Lower leg skin (tissue), 4 donors: ENCODE data around the gene SH3BP2. TPM values are rescaled to one million over a fixed set of nuclear protein-coding genes. Genes with fewer than 3 reads are reported as not detected.

Source experiments
- DNase-seq, 2 donors: peaks; one replicate each; pipeline ENCODE4 v3.0.0-alpha.2; 2019; ENCODE audit warnings: low spot score in 2 of 2
- H3K4me3 ChIP-seq: fragments of 200-600 bp; sonication (generic); 2 replicates; pipeline ENCODE4 v1.5.1; 2017; ENCODE audit warnings: mild to moderate bottlenecking, low read depth; ENCODE audit not compliant: poor library complexity, severe bottlenecking
- CTCF ChIP-seq, 3 donors: fragments of 450-650 bp; IDR thresholded peaks; one replicate each; pipeline ENCODE4 v1.5.1; 2016; ENCODE audit warnings: antibody characterized with exemption in 3 of 3, mild to moderate bottlenecking in 3 of 3, moderate library complexity in 2 of 3
- POLR2A ChIP-seq, 2 donors: fragments of 450-650 bp; IDR thresholded peaks; one replicate each; pipeline ENCODE4 v1.6.1; 2016 to 2017; ENCODE audit warnings: antibody characterized with exemption in 2 of 2, mild to moderate bottlenecking in 1 of 2, moderate library complexity in 1 of 2
- WGBS, 2 donors: methylation state at CpG; one replicate each; pipeline ENCODE4 v1.1.5; 2018; 5-methylcytosine and 5-hydroxymethylcytosine counted together
- intact Hi-C: fragments of 100-400 bp; cut with DNase I; formaldehyde crosslinking; loops from one replicate; pipeline ENCODE4 v1.15.0; 2023; ENCODE audit warnings: low total_unique reads
- total RNA-seq, 4 donors: library from RNA; depleted of rRNA; stranded (reverse); fragments of >200 nt; gene quantifications; one replicate each; pipeline ENCODE4 v1.1.0, GENCODE V29; 2016

The SH3BP2 gene
- total RNA-seq, 4 donors from 2014 or later: 106 to 291 (median 178) TPM

- 16 to 17% methylated on average over 1 of the region's 1 CpG for WGBS, 2 donors
- no peak overlapping the region for H3K4me3 ChIP-seq
- DNase-seq: no peak
Observed at GRCh38 chr4:2862528-2862927, 69.6 kb downstream of the SH3BP2 start.

GRCh38 chr4:2863649-2864048, 70.8 kb downstream of the SH3BP2 start:
- H3K4me3 ChIP-seq: no peak overlapping the region
- no peak for TF ChIP-seq POLR2A (IDR thresholded peaks at IDR 0.05)
- TF ChIP-seq CTCF (IDR thresholded peaks at IDR 0.05): no peak
- DNase-seq: no peak
- intact Hi-C loops: no loop called here

More at GRCh38 chr4:2862528-2862927, 69.6 kb downstream of the SH3BP2 start:
- intact Hi-C loops: no loop called here
- TF ChIP-seq POLR2A (IDR thresholded peaks at IDR 0.05) (no peak), CTCF (IDR thresholded peaks at IDR 0.05) (no peak)

GRCh38 chr4:2865196-2865780, 72.4 kb downstream of the SH3BP2 start:
- intact Hi-C loops: no loop called here
- no peak for DNase-seq
- 49 to 51% methylated on average over 2 of the region's 2 CpGs for WGBS, 2 donors
- TF ChIP-seq POLR2A (IDR thresholded peaks at IDR 0.05): no peak
- TF ChIP-seq CTCF (IDR thresholded peaks at IDR 0.05): no peak
- no peak overlapping the region for H3K4me3 ChIP-seq

- TF ChIP-seq POLR2A (IDR thresholded peaks at IDR 0.05): no peak
- no peak for TF ChIP-seq CTCF (IDR thresholded peaks at IDR 0.05)
- no peak overlapping the region for H3K4me3 ChIP-seq
- DNase-seq: no peak
- 84 to 86% methylated on average over 10 of the region's 10 CpGs for WGBS, 2 donors
- intact Hi-C loops: no loop called here
Observed at GRCh38 chr4:2866160-2866861, 73.4 kb downstream of the SH3BP2 start.

GRCh38 chr4:2866891-2867290, 74.0 kb downstream of the SH3BP2 start:
- 87 to 88% methylated on average over 5 of the region's 5 CpGs for WGBS, 2 donors
- intact Hi-C loops: no loop called here
- no peak for TF ChIP-seq POLR2A (IDR thresholded peaks at IDR 0.05)
- TF ChIP-seq CTCF (IDR thresholded peaks at IDR 0.05): no peak
- no peak for DNase-seq
- no peak overlapping the region for H3K4me3 ChIP-seq
